GM10248 (cell line): ENCODE measurements around the gene MTOR.

Experiments
- CTCF ChIA-PET: fragments of 300-600 bp; sonication (Branson Sonifier 250); formaldehyde crosslinking; extraction: SDS; loops from one replicate; lab custom pipeline; 2021; ENCODE audit warnings: antibody characterized with exemption; lab: Yijun Ruan, JAX
- POLR2A ChIA-PET: fragments of 350-650 bp; sonication (Branson Sonifier 250); formaldehyde crosslinking; extraction: SDS; loops from one replicate; lab custom pipeline; 2020; ENCODE audit warnings: antibody characterized with exemption; lab: Yijun Ruan, JAX
- DNase-seq: peaks from one replicate; pipeline ENCODE4 v3.0.0; 2012; ENCODE audit errors: extremely low spot score
- CTCF ChIP-seq: IDR thresholded peaks from 2 replicates; pipeline ENCODE4 v1.5.1; 2012; ENCODE audit warnings: mild to moderate bottlenecking, low read depth; ENCODE audit errors: extremely low read depth, missing control alignments, control extremely low read depth

MTOR gene

GRCh38 chr1:11057477-11057876 lies 204.9 kb downstream of the MTOR start:
- no peak for DNase-seq
- no peak for TF ChIP-seq CTCF
- ChIA-PET POLR2A (no interaction called here), CTCF (interaction anchor here (0.6 to 3.5 kb wide), 4 partner anchors 13 to 36 kb away, joined by 3 to 37 read pairs (median 3); no protein-coding TSS in a partner anchor)
